Urothelium cell line (cell line): ENCODE measurements around the gene CTR9.

Source experiments
- DNase-seq: peaks from one replicate; pipeline ENCODE4 v3.0.0; 2011; ENCODE audit warnings: low spot score, mixed read lengths
- FAIRE-seq: peaks from 2 replicates; lab custom pipeline; 2011; peaks lifted over from hg19 to GRCh38; lab: Jason Lieb, UNC

The CTR9 gene

DNA sequence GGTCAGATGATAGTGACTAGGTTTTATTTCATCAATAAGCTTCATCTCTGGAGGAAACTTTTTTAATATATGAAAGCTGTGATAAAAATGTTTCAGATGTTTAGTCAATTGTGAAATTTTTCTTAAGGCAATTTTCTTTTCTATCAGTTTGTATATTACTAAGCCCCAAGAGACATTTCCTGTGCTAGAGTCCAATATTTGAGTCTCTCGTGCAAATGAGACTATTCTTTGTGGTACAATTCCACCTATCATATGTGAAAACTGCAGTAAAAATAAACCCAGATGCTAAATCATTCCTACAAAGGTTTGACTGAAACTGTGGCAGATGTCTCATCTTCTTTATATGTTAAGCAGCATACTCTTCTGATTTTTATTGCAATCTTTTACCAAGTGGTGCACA is 28.0 kb downstream of the CTR9 start:
- FAIRE-seq, result no peak
- DNase-seq, result no peak

DNA sequence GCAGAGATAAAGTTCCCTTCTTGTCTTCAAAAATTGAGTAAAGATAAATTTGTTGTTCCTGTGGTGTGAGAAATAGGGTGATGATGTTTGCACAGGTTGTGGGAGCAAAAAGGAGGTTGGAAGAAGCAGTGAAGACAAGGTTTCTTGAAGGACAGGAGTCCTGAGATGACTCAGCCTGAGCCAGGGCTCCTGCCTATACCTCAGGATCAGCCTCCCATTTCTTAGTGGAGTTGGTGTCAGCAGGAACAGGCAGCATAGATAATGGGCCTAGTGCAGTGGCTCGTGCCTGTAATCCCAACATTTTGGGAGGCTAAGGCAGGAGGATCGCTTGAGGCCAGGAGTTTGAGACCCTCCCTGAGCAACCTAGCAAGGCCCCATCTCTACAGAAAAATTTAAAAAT is 29.0 kb downstream of the CTR9 start:
- DNase-seq (no peak), FAIRE-seq (no peak)

DNA sequence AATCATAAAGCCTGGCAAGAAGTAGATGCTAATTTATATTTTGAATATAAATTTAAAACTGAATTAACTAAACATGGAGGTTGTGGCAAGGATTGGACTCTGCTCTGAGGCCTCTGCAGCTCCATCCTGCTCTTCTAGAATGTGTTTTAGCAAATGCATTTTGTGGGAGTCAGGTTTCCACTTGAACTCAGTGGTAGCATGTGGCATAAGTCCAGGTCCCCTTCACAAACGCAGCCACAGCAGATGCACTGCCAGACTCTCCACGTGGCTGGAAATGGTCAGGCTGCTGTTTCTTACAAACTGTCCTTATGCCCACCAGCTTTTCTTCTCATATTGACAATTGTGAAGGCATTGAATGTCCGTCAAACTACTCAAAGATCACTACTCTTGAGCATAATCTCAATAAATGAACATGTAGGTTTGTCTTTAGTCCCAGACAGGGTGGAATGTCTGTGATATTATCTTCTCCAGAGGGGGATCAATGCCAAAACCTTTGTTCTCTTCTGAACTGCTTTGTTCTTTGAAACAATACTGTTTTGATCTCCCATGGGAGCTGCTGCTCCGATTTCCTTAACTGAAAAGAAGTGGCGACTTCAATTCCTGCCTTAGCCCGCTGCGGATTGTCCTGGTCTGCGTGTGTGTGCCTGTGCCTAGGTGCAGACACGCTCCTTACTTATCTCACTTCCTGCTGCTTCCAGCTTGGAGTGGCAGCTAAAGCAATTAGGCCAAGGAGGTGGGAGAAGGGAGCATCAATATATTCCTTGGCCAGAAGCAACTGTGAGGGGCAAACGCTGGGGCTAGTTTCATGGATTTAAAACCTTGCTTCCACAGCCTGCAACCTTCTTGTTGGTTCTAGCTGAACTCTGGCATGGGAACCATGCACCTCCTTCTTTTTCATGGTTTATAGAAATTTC is 33.4 kb downstream of the CTR9 start:
- no peak for DNase-seq
- no peak for FAIRE-seq

DNA sequence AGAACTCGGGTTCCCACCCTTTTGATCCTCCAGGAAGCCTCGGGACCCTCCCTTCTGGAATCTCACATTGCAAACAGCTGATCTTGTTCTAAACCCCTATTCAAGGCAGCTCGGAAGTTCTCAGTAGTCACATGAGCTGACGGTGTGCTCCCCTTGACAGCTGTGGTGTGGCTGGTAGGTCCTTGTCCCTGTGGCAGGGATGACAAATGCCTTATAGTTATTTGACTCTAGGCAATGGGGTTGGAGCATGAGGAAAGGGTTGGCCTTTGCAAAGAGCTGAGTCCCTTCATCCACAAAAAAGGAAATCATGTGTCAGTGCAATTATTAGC is 34.1 kb downstream of the CTR9 start:
- DNase-seq (no peak), FAIRE-seq (no peak)

DNA sequence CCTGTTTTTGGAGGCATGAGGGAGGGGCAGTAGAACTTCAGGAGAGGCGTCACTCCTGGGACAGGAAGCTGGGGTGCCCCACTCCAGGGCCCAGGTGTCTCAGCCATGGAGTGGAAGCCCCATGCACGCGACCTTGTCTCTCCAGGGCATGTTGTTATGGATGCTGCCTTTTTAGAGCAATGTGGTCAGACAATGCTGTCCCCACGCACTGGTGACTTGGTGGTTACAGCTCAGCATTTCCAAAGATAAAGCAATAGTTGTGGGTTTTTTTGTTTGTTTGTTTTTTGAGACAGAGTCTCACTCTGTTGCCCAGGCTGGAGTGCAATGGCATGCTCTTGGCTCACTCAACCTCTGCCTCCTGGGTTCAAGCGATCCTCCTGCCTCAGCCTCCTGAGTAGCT is 35.4 kb downstream of the CTR9 start:
- no peak for FAIRE-seq
- no peak for DNase-seq

GRCh38 chr11:10792385-10793068 is 41.5 kb downstream of the CTR9 start:
- FAIRE-seq, result peak; percentile 97

DNA sequence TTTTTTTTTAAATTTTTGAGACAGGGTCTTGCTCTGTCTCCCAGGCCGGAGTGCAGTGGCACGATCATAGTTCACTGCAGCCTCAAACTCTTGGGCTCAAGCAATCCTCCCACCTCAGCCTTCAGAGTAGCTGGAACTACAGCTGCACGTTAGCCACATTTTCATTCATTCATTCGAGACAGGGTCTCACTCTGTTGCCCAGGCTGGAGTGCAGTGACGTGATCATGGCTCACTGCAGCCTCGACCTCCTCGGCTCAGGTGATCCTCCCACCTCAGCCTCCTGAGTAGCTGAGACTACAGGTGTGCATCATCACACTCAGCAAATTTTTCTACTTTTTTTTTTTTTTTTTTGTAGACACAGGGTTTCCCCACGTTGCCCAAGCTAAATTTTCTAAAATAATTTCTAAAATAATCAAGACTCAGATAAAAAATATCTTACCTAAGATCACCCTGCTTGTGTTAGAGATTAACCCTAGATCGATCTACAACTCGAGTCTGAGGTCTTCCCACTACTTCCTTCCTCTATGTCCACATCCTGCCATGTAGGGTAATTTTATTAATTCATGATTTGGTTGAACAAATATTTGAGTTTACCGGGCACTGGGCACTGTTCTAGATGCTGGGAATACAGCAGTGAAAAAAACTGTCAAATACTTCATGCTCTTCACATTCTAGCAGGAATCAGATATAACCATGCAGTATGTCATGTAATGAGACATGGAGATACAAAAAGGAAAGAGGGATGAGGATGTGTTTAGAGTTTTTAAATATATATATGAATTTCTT is 42.6 kb downstream of the CTR9 start:
- DNase-seq (no peak), FAIRE-seq (no peak)

More at GRCh38 chr11:10792385-10793068, 41.5 kb downstream of the CTR9 start:
- peak; percentile 89 for DNase-seq

- FAIRE-seq (no peak), DNase-seq (no peak)
Observed at GRCh38 chr11:10796191-10796590, 45.1 kb downstream of the CTR9 start.

DNA sequence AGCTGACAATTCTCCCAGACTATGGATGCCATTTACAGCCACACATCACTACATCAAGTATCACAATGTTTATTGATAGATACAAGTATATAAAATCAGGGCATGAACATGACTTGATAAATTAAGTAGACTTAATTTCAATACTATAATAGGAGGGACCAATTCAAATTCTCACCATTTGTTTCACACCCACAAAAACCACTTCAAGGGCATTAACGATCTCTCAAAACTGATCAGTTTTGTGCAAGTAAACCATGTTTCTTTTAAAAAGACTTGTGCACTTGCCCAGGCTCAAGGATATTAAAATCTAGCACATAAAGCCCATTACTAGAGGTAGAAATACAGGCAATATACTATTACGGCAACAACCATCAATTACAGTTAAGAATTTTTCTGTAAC is 46.0 kb downstream of the CTR9 start:
- DNase-seq (no peak), FAIRE-seq (no peak)

DNA sequence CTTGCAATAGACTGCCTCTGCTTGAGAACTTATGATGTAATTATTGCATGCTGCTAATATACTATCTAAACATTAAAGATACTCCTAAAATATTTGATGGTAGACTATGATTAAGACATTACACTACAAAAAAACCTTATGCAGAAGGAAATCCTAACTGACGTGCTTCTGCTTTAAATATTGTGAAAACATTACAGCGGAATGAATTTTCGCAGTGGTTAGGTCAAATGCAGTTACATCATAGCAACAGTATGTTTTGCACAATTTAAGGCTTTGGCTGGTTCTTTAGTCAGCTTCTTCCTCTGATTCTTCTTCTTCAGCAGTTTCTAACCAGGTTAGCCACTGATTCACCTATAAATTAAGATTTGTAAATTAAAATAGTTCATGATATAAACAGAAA is 46.5 kb downstream of the CTR9 start:
- no peak for FAIRE-seq

GRCh38 chr11:10798330-10798928 is 47.4 kb downstream of the CTR9 start:
- DNase-seq (no peak), FAIRE-seq (no peak)

More for the DNA sequence above, 46.5 kb downstream of the CTR9 start:
- DNase-seq, result no peak

DNA sequence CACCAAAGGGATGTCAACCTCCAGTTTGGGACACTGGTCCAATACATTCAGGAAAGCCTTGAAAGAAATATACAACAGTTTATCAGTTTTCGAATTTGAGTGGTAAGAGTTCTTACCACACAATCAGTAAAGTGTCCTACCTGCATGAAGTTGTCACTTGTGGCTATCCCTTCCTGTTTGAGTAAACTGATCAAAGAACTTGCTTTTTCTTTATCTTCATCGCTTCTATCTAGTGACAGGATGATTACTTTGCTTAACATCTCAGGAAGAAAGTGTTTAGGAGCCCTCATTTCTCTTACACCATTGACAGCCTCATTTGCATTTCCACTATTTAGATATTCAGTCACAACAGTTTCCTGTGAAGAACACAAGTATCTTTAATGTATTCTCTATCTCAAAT is 49.2 kb downstream of the CTR9 start:
- no peak for FAIRE-seq

DNA sequence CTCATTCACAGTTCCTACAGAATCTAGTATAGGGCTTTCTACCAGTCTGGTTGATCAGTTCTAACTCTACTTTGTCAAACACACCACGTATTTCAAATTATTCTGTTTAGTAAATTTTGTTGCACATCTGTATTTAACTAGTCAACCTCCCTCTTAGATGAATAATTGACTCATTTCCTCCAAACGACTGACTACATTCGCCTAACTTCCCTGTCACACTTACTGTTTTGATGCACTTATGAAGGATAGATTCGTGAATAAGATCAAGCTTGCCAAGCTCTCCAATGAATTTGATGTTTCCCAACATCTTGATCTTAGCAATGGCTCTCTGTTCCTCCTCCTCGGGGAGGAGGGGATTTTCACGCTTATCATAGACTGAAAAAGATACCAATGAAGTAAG is 52.6 kb downstream of the CTR9 start:
- DNase-seq (no peak), FAIRE-seq (no peak)

More for the DNA sequence above, 49.2 kb downstream of the CTR9 start:
- DNase-seq, result no peak

GRCh38 chr11:10805741-10806140 is 54.7 kb downstream of the CTR9 start:
- DNase-seq (no peak), FAIRE-seq (no peak)

DNA sequence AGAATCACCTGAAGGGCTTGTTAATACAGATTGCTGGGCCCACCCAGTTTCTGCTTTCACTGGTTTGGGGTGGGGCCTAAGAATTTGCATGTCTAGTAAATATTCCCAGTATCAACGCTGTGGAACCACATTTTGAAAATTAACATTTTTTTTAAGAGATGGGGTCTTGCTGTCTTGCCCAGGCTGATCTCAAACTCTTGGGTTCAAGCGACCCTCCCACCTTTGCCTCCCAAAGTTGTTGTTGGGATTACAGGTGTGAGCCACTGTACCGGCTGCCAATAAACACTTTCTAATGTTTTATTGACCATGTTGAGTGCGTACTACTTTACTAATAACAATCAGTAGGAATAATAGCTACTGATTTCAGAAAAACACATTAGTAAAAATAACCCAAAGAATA is 55.2 kb downstream of the CTR9 start:
- DNase-seq (no peak), FAIRE-seq (no peak)

- no peak for FAIRE-seq
- DNase-seq, result peak; percentile 40
Observed at GRCh38 chr11:10807493-10808234, 56.6 kb downstream of the CTR9 start.

DNA sequence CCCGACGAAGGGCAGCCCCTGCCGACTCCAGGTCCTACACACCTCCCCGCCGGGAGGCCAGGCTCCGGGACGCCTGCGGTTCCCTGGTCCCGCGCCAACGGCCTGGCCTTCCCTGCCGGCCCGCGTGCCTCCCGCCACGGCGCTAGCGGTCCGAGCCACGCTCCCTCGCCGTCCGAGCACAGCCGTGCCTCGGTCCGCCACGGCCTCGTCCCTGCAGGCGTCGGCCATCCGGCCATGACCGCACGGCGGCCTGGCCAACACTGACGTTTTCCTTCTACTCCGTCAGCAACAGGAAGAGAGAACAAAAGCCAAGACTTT is 57.1 kb downstream of the CTR9 start:
- DNase-seq (no peak), FAIRE-seq (no peak)

DNA sequence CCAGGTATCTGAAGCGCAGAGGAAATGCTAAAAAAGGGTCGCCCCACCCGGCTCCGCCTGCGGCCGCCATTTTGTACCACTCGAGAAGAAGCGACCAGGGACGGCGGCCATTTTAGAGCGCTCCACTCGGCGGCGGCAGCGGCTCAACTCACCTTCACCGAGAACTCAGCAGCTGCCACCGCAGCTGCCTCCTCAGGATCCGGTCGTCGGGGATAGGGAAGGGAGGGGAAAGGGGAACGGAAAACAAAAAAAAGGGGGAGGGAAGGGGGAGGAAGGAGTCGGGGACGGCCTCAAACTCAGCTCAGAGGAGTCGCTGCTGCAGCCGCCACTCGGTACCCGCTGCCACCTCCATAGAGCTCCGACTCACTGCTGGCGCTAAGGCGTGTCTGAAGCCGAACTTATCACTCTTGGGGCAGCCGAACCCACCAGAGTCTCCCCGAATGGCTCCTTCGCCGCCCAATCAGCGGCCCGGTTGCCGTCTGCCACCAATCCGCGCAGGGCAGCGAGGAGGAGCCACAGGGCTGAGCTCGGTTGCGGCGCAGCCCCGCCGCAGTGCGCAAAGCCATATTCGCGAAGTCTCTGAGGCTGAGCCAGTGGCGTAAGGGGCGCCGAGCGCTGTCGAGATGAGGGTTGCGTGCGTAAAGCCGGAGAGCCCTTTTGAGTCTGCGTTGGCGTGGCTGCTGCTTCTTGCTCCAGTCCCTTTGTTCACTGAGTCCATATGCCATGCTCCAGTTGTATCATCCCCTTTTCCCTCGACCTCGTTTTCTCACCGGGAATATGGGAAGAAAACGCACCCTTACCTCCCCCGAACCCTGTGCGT is 57.7 kb downstream of the CTR9 start, which contains the start of gene EIF4G2:
Gene EIF4G2, minus strand, starts transcription at position 374 of the 820 bp plus-strand sequence.
- DNase-seq, result peak; percentile 99
- peak; percentile 91 for FAIRE-seq

- FAIRE-seq (no peak), DNase-seq (peak; percentile 46)
Observed at GRCh38 chr11:10809373-10810160, 58.5 kb downstream of the CTR9 start.
